Mesenchymal stem cell (in vitro differentiated cells and primary cell): ENCODE measurements around the gene MRGPRE.
"Not testable (repeated sequence)": the region's sequence is repeated elsewhere in the genome, so short reads cannot be mapped to it uniquely, and the experiment has no call there.

Experiments
- DNase-seq: peaks from one replicate; pipeline ENCODE4 v3.0.0-alpha.2; 2013
- H2AFZ ChIP-seq: one replicate; pipeline ENCODE4 v1.6.1; 2013; ENCODE audit warnings: low read depth, mild to moderate bottlenecking, control low read depth, inconsistent platforms, low read length, moderate library complexity
- H2AK5ac ChIP-seq: 2 replicates; pipeline ENCODE4 v1.6.1; 2013; ENCODE audit warnings: low read length, moderate library complexity, mild to moderate bottlenecking, inconsistent platforms; ENCODE audit not compliant: severe bottlenecking
- H2BK120ac ChIP-seq: one replicate; pipeline ENCODE4 v1.6.1; 2013; ENCODE audit warnings: low read depth, mild to moderate bottlenecking, inconsistent platforms, low read length, moderate library complexity
- H2BK12ac ChIP-seq, 2 experiments: one replicate each; pipeline ENCODE4 v1.6.1; 2013; ENCODE audit warnings: inconsistent platforms in 2 of 2, low read length in 2 of 2, mild to moderate bottlenecking in 2 of 2, moderate library complexity in 2 of 2, control low read depth in 1 of 2
- H2BK15ac ChIP-seq: one replicate; pipeline ENCODE4 v1.6.1; 2013; ENCODE audit warnings: mild to moderate bottlenecking, low read depth, inconsistent platforms; ENCODE audit not compliant: poor library complexity, severe bottlenecking
- H2BK5ac ChIP-seq: 2 replicates; pipeline ENCODE4 v1.6.1; 2013; ENCODE audit warnings: low read depth, mild to moderate bottlenecking, low read length, control low read depth, inconsistent platforms; ENCODE audit not compliant: poor library complexity, severe bottlenecking
- H3K14ac ChIP-seq, 2 experiments: one replicate each; pipeline ENCODE4 v1.6.1; 2013; ENCODE audit warnings: inconsistent platforms in 2 of 2, low read length in 2 of 2, control low read depth in 1 of 2, mild to moderate bottlenecking in 1 of 2, moderate library complexity in 1 of 2
- H3K18ac ChIP-seq, 2 experiments: one replicate each; pipeline ENCODE4 v1.6.1; 2013; ENCODE audit warnings: inconsistent platforms in 2 of 2, low read length in 2 of 2, control low read depth in 1 of 2, low read depth in 1 of 2, mild to moderate bottlenecking in 1 of 2
- H3K23ac ChIP-seq, 2 experiments: one replicate each; pipeline ENCODE4 v1.6.1; 2013; ENCODE audit warnings: inconsistent platforms in 2 of 2, low read length in 2 of 2, mild to moderate bottlenecking in 2 of 2, moderate library complexity in 2 of 2, control low read depth in 1 of 2
- H3K27ac ChIP-seq: 2 replicates; pipeline ENCODE4 v1.5.1; 2013; ENCODE audit warnings: mild to moderate bottlenecking, moderate library complexity, low read length, control low read depth, inconsistent platforms; ENCODE audit not compliant: poor library complexity, severe bottlenecking
- H3K27me3 ChIP-seq, 2 experiments: 2 replicates each; pipeline versions ENCODE4 v1.6.1 to v1.7.0; 2013; ENCODE audit warnings: low read length in 2 of 2, mild to moderate bottlenecking in 2 of 2, moderate library complexity in 2 of 2, control low read depth in 1 of 2, inconsistent platforms in 1 of 2; ENCODE audit not compliant: control insufficient read depth in 1 of 2, insufficient read depth in 1 of 2
- H3K36me3 ChIP-seq, 2 experiments: 2 replicates each; pipeline versions ENCODE4 v1.6.1 to v1.7.0; 2013; ENCODE audit warnings: low read length in 2 of 2, control low read depth in 1 of 2, inconsistent platforms in 1 of 2, low read depth in 1 of 2, mild to moderate bottlenecking in 1 of 2; ENCODE audit not compliant: insufficient read depth in 2 of 2, control insufficient read depth in 1 of 2
- H3K4ac ChIP-seq, 2 experiments: one replicate each; pipeline ENCODE4 v1.6.1; 2013; ENCODE audit warnings: inconsistent platforms in 2 of 2, low read length in 2 of 2, mild to moderate bottlenecking in 2 of 2, moderate library complexity in 2 of 2, control low read depth in 1 of 2, low read depth in 1 of 2
- H3K4me1 ChIP-seq: 2 replicates; pipeline ENCODE4 v1.6.1; 2013; ENCODE audit warnings: low read depth, low read length, control low read depth; ENCODE audit not compliant: control insufficient read depth, insufficient read depth
- H3K4me2 ChIP-seq: 2 replicates; pipeline ENCODE4 v1.6.1; 2013; ENCODE audit warnings: low read length, mild to moderate bottlenecking, inconsistent platforms; ENCODE audit not compliant: poor library complexity, severe bottlenecking
- H3K4me3 ChIP-seq, 2 experiments: 2 replicates each; pipeline versions ENCODE4 v1.5.1 to v1.7.0; 2013; ENCODE audit warnings: low read length in 2 of 2, mild to moderate bottlenecking in 2 of 2, control low read depth in 1 of 2, low read depth in 1 of 2; ENCODE audit not compliant: insufficient read depth in 1 of 2
- H3K79me1 ChIP-seq: replicated peaks from 2 replicates; pipeline ENCODE4 v1.6.1; 2013; ENCODE audit warnings: mild to moderate bottlenecking, control low read depth, low read length, inconsistent platforms; ENCODE audit not compliant: poor library complexity, severe bottlenecking
- H3K9ac ChIP-seq: 2 replicates; pipeline ENCODE4 v1.7.0; 2013; ENCODE audit warnings: mild to moderate bottlenecking, low read length, moderate library complexity
- H3K9me3 ChIP-seq: 2 replicates; pipeline ENCODE4 v1.7.0; 2013; ENCODE audit warnings: mild to moderate bottlenecking, low read length; ENCODE audit not compliant: control insufficient read depth
- H4K8ac ChIP-seq: one replicate; pipeline ENCODE4 v1.6.1; 2013; ENCODE audit warnings: inconsistent platforms, mild to moderate bottlenecking, low read length, moderate library complexity
- H4K91ac ChIP-seq: one replicate; pipeline ENCODE4 v1.6.1; 2013; ENCODE audit warnings: mild to moderate bottlenecking, low read length, inconsistent platforms
- WGBS: methylation state at CpG from one replicate; pipeline ENCODE4 v1.1.7; 2013; ENCODE audit warnings: mixed read lengths; 5-methylcytosine and 5-hydroxymethylcytosine counted together

The MRGPRE gene

GRCh38 chr11:3255241-3255640 lies 23.0 kb upstream of the MRGPRE start:
- H3K36me3 ChIP-seq, H2BK120ac ChIP-seq, H3K4ac ChIP-seq, H3K27me3 ChIP-seq, H2AFZ ChIP-seq, H3K4me1 ChIP-seq, H2BK12ac ChIP-seq, H2AK5ac ChIP-seq, DNase-seq, H3K79me1 ChIP-seq, H3K4me3 ChIP-seq, H2BK5ac ChIP-seq, H3K27ac ChIP-seq, H4K91ac ChIP-seq, H3K9me3 ChIP-seq, H3K14ac ChIP-seq, H4K8ac ChIP-seq, H3K23ac ChIP-seq, H3K18ac ChIP-seq, H3K9ac ChIP-seq, H2BK15ac ChIP-seq, H3K4me2 ChIP-seq: not testable (repeated sequence)
- WGBS: no CpG with 5 or more reads among the region's 12 CpGs

- not testable (repeated sequence) for H2BK120ac ChIP-seq, H3K36me3 ChIP-seq
- no CpG with 5 or more reads among the region's 14 CpGs for WGBS
Observed at GRCh38 chr11:3254773-3255172, 22.6 kb upstream of the MRGPRE start.

GRCh38 chr11:3245071-3245470 lies 12.9 kb upstream of the MRGPRE start:
- Histone ChIP-seq H3K36me3 (no peaks in the 10 kb centered on the region), H2BK15ac (no peak overlapping the region), H3K4me1 (no peaks in the 10 kb centered on the region), H4K8ac (no peak overlapping the region), H2BK12ac (no peak overlapping the region), H3K9ac (no peak overlapping the region), H3K4ac (no peak overlapping the region), H3K4me2 (no peak overlapping the region), H3K4me3 (no peak overlapping the region), H3K27ac (no peak overlapping the region), H3K23ac (no peak overlapping the region), H3K14ac (no peak overlapping the region), H3K9me3 (no peaks in the 10 kb centered on the region), H2BK120ac (no peak overlapping the region), H2AFZ (no peak overlapping the region), H3K18ac (no peak overlapping the region), H2BK5ac (no peak overlapping the region), H2AK5ac (no peak overlapping the region), H3K27me3 (peaks cover under 1 to 15% of the 10 kb centered on the region in 2 experiments), H4K91ac (no peak overlapping the region), H3K79me1 (no peaks in the 10 kb centered on the region)
- no peak for DNase-seq

More at GRCh38 chr11:3254773-3255172, 22.6 kb upstream of the MRGPRE start:
- not testable (repeated sequence) for H4K8ac ChIP-seq, H2AFZ ChIP-seq, H3K27me3 ChIP-seq, H4K91ac ChIP-seq, H3K23ac ChIP-seq, H2BK5ac ChIP-seq, H3K79me1 ChIP-seq, H3K27ac ChIP-seq, H3K9me3 ChIP-seq, H2BK15ac ChIP-seq, H3K4me3 ChIP-seq, H3K9ac ChIP-seq, H2AK5ac ChIP-seq, H3K4me2 ChIP-seq, H3K4me1 ChIP-seq, H2BK12ac ChIP-seq, DNase-seq, H3K18ac ChIP-seq, H3K14ac ChIP-seq, H3K4ac ChIP-seq

- H3K4me1 ChIP-seq: no peaks in the 10 kb centered on the region
- no peak overlapping the region for H2BK12ac ChIP-seq
- no peak overlapping the region for H4K8ac ChIP-seq
- no peaks in the 10 kb centered on the region for H3K9me3 ChIP-seq
- H2BK5ac ChIP-seq: no peak overlapping the region
- no peak overlapping the region for H4K91ac ChIP-seq
- no peak overlapping the region for H3K4me2 ChIP-seq
- H3K27me3 ChIP-seq: peaks cover 6 to 20% of the 10 kb centered on the region in 2 experiments
- H3K4ac ChIP-seq: no peak overlapping the region
- no peak overlapping the region for H2BK120ac ChIP-seq
- no peaks in the 10 kb centered on the region for H3K36me3 ChIP-seq
- H2BK15ac ChIP-seq: no peak overlapping the region
- no peak for DNase-seq
- no peak overlapping the region for H3K14ac ChIP-seq
- H3K18ac ChIP-seq: no peak overlapping the region
- H2AK5ac ChIP-seq: no peak overlapping the region
- H3K9ac ChIP-seq: no peak overlapping the region
- H3K23ac ChIP-seq: no peak overlapping the region
- no peak overlapping the region for H3K27ac ChIP-seq
- 58% methylated on average over 1 of the region's 1 CpG for WGBS
- no peak overlapping the region for H2AFZ ChIP-seq
- H3K4me3 ChIP-seq: no peak overlapping the region
- H3K79me1 ChIP-seq: no peaks in the 10 kb centered on the region
Observed at GRCh38 chr11:3243880-3244279, 11.7 kb upstream of the MRGPRE start.
